Femur (tissue), 1 donor: Measurements from ENCODE around the gene SETD2.
A peak's percentile ranks its signal among the peaks of the same experiment; 100 is the strongest.
"Not testable (repeated sequence)": the region's sequence is repeated elsewhere in the genome, so short reads cannot be mapped to it uniquely, and the experiment has no call there.

ENCODE experiments used
- DNase-seq: peaks from one replicate; pipeline ENCODE4 v3.0.0-alpha.2; 2017

Gene SETD2

GRCh38 chr3:47031041-47031440 is 132.9 kb downstream of the SETD2 start:
- not testable (repeated sequence) for DNase-seq

GRCh38 chr3:47028667-47029066 is 135.2 kb downstream of the SETD2 start:
- no peak for DNase-seq

- DNase-seq, result no peak
Measured at GRCh38 chr3:47028146-47028545, 135.8 kb downstream of the SETD2 start.

GRCh38 chr3:47026432-47026831 is 137.5 kb downstream of the SETD2 start:
- DNase-seq, result not testable (repeated sequence)

DNA sequence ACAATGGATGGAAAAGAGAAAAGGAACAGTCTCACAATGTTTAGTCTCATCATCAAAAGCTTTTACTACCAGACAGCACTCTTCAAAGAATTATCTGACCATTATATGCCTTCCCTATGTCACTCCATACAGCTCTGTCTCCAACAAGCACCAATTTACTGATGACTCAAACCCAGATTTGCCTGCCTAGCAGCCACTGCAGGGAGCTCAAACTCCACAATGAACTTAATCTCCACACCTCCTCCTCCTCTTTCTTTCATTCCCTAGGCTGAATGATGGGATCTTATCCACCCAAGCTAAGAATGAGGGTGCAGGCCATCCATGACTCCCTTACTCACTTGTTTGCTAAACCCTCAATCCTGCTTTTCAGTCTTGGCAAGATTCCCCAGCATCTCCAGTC is 139.0 kb downstream of the SETD2 start:
- DNase-seq, result no peak

DNA sequence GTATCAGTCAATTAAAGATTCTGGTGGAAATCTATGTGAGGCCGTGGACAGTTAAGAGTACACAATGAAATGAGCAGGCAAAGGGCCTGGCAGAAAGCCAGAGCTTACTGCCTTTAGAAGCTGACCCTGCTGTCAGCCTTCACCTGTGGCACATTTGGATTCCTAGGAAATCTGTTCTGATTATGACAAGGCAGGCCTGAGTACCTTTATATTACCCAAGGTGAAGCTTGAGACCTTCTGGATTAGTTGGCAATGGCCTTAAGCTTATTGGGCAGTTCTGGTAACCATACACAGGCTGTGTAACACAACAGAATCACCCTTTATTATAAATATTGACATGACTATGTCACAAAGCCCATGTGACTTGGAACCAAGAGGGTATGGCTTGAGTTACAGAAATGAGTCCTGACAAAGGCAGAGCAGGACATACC is 141.3 kb downstream of the SETD2 start:
- no peak for DNase-seq

DNA sequence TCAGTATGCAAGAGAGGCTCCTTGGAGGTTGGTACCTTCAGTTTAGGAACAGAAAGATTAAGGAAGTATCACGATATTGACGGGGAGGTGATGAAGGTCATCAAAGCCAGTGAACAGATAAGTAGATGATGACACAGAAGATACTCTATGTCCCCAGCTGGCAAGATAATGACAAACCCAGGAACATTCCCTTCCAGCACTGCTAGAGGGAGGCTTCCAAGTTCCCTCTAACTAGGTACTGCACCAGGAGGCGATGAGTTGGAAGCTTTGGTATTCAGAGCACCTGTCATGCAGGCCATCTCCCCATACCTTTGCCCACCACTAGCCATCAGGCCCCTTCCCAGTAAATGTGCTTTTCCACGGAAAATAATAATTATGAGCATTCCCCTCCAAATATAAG is 143.6 kb downstream of the SETD2 start:
- DNase-seq, result no peak

GRCh38 chr3:47019201-47019600 is 144.7 kb downstream of the SETD2 start:
- DNase-seq, result no peak

GRCh38 chr3:47018269-47018611 is 145.7 kb downstream of the SETD2 start:
- DNase-seq, result no peak

DNA sequence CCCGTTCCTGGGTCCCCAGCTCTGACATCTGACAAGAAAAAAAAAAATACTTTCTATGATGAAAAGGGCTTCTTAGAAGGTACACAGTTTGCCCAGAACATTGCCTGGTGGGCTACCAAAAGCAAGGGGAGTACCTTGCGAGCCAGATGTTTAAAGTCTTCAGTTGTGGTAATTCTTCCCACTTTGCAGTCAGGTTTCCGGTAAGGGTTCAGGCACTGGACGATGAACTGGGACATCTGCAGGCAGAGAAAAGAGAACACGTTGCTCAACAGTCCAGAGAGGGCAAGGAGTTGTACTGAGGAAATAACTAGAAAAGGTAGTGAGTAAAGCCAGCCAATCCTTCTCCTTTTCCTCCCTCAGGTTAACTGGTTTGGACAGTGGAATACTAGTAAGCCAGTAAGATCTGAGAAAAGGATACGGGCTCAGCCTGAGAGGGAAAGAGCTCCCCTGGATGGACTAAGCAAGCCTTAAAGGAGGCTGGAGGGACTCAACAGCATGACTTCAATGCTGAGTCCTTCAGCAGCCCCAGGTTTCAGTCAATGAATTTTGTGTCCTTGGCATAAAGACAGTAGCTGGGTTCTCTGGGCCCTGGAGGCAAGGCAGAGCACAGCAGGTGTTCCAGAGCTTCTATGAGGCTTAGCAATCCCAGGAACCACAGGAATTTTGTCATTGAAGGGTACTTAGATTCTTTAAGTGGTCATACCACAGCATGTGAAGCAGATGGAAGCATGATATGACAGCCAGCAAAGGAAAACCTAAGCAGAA is 146.2 kb downstream of the SETD2 start:
- DNase-seq, result no peak

DNA sequence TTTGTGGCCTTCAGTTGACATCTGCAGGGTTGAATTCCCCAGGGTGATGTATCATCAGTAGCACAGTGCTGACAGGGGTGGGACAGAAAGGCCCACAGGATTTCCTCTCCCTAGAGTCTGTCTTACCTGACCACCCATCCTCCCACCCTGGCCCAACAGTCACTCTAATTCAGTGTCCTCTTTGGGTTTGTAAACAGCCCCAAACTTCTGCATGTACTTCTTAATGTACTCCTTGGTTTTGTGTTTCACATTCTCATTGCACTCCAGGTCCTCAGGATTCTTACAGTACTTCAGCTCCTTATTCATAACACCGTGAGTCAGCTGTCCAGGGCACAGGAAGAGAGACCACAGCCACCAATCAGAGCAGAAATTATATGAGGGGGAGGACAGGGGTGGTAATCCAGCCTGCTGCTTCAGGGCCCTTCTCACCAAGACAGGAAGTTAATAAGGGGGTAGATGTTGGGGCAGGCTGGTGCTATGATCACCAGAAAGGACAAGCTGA is 146.9 kb downstream of the SETD2 start:
- DNase-seq, result no peak

DNA sequence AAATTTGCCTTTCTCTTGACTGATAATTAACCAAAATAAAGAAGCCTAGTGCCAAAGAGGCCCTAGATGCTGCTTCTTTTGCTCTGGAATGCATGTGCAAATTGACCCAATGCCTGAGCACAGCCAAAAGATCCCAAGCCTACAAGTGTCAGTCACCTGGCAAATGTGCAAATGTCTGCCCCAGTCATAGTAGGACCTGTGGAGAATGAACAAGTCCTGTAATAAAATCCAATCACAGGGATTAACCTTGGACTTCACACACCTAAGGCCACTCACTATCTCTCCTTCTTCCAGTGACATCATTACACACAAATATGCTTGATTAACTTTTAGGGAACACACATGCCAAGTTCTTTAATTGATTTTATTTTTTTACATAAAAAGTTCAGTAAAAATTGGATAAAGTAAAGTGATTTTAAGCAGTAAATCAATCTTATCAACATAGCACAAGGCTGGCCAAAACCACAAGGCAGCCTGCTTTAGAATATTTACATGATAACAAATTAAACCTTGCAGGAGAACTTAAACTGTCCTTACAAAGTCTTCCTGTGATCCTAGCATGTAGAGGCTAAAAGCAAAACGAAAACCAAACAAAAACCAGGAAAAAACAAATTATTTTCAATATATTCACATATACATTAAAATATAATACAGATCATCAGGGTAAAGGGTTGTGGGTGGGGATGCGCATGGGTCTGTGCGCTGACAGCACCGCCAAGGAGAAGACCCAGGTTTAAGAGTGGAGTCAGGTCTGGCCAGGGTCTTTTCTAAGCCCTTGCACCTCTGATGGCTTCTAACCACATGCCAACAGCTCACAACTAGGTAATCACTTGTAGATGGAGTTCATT is 147.6 kb downstream of the SETD2 start:
- no peak for DNase-seq

GRCh38 chr3:47015151-47015550 is 148.8 kb downstream of the SETD2 start:
- DNase-seq, result no peak

- no peak for DNase-seq
Measured at GRCh38 chr3:47014036-47014435, 149.9 kb downstream of the SETD2 start.

GRCh38 chr3:47013231-47013630 is 150.7 kb downstream of the SETD2 start:
- DNase-seq, result no peak

- peak; percentile 10 for DNase-seq
Measured at GRCh38 chr3:47012342-47013230, 151.3 kb downstream of the SETD2 start.

DNA sequence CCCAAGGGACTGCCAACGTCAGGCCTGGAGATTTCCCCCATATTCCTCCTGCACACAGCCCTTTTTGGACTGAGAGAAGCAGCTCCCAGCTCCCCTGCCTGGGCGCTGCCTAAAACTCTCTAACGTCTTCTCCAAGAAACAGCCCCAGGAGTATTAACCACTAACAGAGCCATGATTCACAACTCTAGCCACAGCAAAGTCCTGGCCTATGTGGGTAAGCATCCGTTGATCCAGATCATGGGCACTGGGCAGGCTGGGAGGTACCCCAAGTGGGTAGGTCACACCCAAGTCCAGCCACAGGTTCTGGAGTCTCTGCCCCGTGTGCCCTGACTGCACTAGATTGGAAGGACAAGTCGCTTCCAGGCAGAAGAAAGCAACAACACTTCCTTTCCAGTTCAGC is 152.5 kb downstream of the SETD2 start:
- DNase-seq, result peak; percentile 16

DNA sequence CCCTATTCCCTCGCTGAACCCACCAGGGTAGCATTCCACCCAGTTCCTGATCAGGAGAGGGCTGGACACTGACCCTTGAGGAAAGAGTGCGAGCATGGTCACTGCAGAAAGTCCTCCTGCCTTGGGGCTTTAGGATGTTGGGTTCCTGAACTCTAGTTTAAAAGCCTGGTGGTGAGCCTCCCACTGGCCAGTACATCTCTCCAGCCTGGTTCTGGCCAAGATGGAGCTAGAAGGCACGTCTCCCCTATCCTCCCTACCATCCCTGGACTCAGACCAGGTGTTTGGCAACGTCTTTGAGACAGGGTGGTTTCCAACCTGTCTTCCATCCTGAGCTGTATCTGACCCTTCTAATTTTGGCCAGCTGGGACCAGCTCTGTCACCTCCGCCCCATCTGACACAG is 153.0 kb downstream of the SETD2 start:
- DNase-seq, result peak; percentile 11

- peak; percentile 58 for DNase-seq
Measured at GRCh38 chr3:47010111-47010712, 153.7 kb downstream of the SETD2 start.

DNA sequence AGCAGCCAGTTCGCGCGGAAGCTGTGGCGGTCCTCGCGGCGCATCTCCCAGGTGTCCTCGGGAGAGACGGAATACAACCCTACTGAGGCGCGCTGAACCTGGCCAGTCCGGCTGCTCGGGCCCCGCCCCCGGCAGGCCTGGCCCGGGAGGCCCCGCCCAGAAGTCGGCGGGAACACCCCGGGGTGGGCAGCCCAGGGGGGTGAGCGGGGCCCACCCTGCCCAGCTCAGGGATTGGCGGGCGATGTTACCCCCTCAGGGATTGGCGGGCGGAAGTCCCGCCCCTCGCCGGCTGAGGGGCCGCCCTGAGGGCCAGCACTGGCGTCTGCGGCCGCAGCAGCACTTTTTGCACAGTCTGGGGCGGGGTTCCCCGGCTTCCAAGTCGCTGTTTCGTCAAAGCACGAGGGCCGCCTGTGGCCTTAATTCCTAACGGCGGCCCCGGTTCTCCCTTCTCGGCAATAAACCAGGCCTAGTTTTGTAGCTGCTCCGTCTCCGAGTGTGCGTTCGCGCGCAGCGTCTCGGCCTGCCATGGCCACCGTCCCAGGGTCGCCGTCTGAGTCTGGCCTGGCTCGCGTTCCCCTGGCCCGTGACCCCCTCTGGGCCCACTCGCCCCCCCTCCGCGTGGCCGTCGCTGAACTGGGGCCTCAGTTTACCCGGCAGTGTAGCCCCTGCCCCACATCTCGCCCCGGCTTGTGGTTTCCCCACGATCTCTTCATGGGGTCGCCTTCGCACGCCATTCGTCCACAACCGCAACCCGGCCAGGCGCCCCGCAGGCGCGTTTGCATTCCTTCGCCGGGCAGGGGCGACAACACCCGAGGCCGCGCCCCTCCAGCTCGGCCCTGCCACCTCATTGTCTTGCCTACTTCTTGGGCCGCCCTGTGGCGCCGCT is 154.4 kb downstream of the SETD2 start:
- peak; percentile 96 for DNase-seq

GRCh38 chr3:47008851-47009224 is 155.1 kb downstream of the SETD2 start:
- no peak for DNase-seq
